CD14-positive monocyte (primary cell): Measurements from ENCODE around the gene PAPPA2. TPM values are rescaled to one million over a fixed set of nuclear protein-coding genes. Genes with fewer than 3 reads are reported as not detected.

Experiments used
- DNase-seq, 3 donors: peaks; one replicate each; pipeline ENCODE4 v3.0.0-alpha.2; 2011 to 2022
- H2AFZ ChIP-seq: 2 replicates; pipeline ENCODE4 v1.6.0; 2012; ENCODE audit warnings: mild to moderate bottlenecking, low read depth, low read length, inconsistent platforms; ENCODE audit not compliant: insufficient read depth, poor library complexity, severe bottlenecking
- H3K27ac ChIP-seq, 2 donors: 1 replicate in 1 of 2; 2 replicates in 1 of 2; pipeline ENCODE4 v1.5.1; 2012 to 2013; ENCODE audit warnings: low read length in 2 of 2, control low read depth in 1 of 2, inconsistent platforms in 1 of 2, low read depth in 1 of 2, mild to moderate bottlenecking in 1 of 2
- H3K27me3 ChIP-seq, 2 donors: one replicate each; pipeline versions ENCODE4 v1.6.0 to v1.6.1; 2011 to 2013; ENCODE audit warnings: low read length in 2 of 2; ENCODE audit not compliant: control insufficient read depth in 2 of 2, insufficient read depth in 2 of 2
- H3K36me3 ChIP-seq, 2 donors: replicated peaks in 1 of 2; 1 replicate in 1 of 2; 2 replicates in 1 of 2; pipeline versions ENCODE4 v1.5.1 to v1.6.1; 2012 to 2013; ENCODE audit warnings: low read length in 2 of 2, control low read depth in 1 of 2, inconsistent platforms in 1 of 2, mild to moderate bottlenecking in 1 of 2; ENCODE audit not compliant: insufficient read depth in 2 of 2, control insufficient read depth in 1 of 2
- H3K4me1 ChIP-seq, 2 donors: 1 replicate in 1 of 2; 2 replicates in 1 of 2; pipeline versions ENCODE4 v1.5.1 to v1.6.1; 2012 to 2013; ENCODE audit warnings: low read length in 2 of 2, control low read depth in 1 of 2, inconsistent platforms in 1 of 2, mild to moderate bottlenecking in 1 of 2, moderate library complexity in 1 of 2; ENCODE audit not compliant: insufficient read depth in 2 of 2, control insufficient read depth in 1 of 2
- H3K4me2 ChIP-seq: replicated peaks from 2 replicates; pipeline ENCODE3; 2012; ENCODE audit warnings: low read length, moderate library complexity, mild to moderate bottlenecking; ENCODE audit not compliant: poor library complexity, severe bottlenecking; ENCODE audit errors: extremely low read depth
- H3K4me3 ChIP-seq, 3 experiments: fragments of 200-600 bp in 1 of 3; sonication (generic) in 1 of 3; replicated peaks in 1 of 3; 1 replicate in 2 of 3; 2 replicates in 1 of 3; pipeline ENCODE4 v1.5.1; 2011 to 2013; ENCODE audit warnings: low read length in 3 of 3, mild to moderate bottlenecking in 3 of 3, control low read depth in 2 of 3, low read depth in 2 of 3, inconsistent platforms in 1 of 3, moderate library complexity in 1 of 3
- H3K79me2 ChIP-seq: 2 replicates; pipeline ENCODE4 v1.6.0; 2012; ENCODE audit warnings: mild to moderate bottlenecking, control low read depth, inconsistent platforms, low read length, moderate library complexity; ENCODE audit not compliant: insufficient read depth
- H3K9ac ChIP-seq: 2 replicates; pipeline ENCODE4 v1.6.0; 2017; ENCODE audit warnings: low read length, mild to moderate bottlenecking; ENCODE audit not compliant: insufficient read depth, poor library complexity, severe bottlenecking
- H3K9me3 ChIP-seq, 2 donors: replicated peaks in 1 of 2; 1 replicate in 1 of 2; 2 replicates in 1 of 2; pipeline versions ENCODE4 v1.5.1 to v1.6.1; 2012 to 2013; ENCODE audit warnings: low read length in 2 of 2, control low read depth in 1 of 2; ENCODE audit not compliant: control insufficient read depth in 1 of 2, insufficient read depth in 1 of 2
- H4K20me1 ChIP-seq: 2 replicates; pipeline ENCODE4 v1.6.0; 2012; ENCODE audit warnings: mild to moderate bottlenecking, low read length, control low read depth, moderate library complexity; ENCODE audit not compliant: insufficient read depth
- H3K27ac Mint-ChIP-seq, 7 donors: one replicate each; pipeline ENCODE4 v1.8.0; 2020; ENCODE audit warnings: mild to moderate bottlenecking in 7 of 7, mixed read lengths in 7 of 7, moderate library complexity in 6 of 7, inconsistent platforms in 2 of 7
- H3K27me3 Mint-ChIP-seq, 3 donors: one replicate each; pipeline ENCODE4 v1.8.0; 2021 to 2022; ENCODE audit warnings: low read depth in 3 of 3, mild to moderate bottlenecking in 3 of 3, mixed read lengths in 3 of 3, moderate library complexity in 3 of 3, inconsistent platforms in 1 of 3
- H3K36me3 Mint-ChIP-seq, 2 donors: one replicate each; pipeline ENCODE4 v1.8.0; 2020; ENCODE audit warnings: mixed read lengths in 2 of 2, inconsistent platforms in 1 of 2, mild to moderate bottlenecking in 1 of 2
- H3K4me1 Mint-ChIP-seq: one replicate; pipeline ENCODE4 v1.8.0; 2020; ENCODE audit warnings: mild to moderate bottlenecking, mixed read lengths
- H3K4me3 Mint-ChIP-seq, 2 donors: one replicate each; pipeline ENCODE4 v1.8.0; 2020; ENCODE audit warnings: mild to moderate bottlenecking in 2 of 2, mixed read lengths in 2 of 2, moderate library complexity in 1 of 2
- H3K9me3 Mint-ChIP-seq, 7 donors: one replicate each; pipeline ENCODE4 v1.8.0; 2020 to 2022; ENCODE audit warnings: mixed read lengths in 7 of 7, mild to moderate bottlenecking in 6 of 7, moderate library complexity in 6 of 7, inconsistent platforms in 2 of 7
- CTCF ChIP-seq: fragments of 200-600 bp; IDR thresholded peaks from one replicate; pipeline ENCODE4 v1.8.0; 2022; ENCODE audit warnings: antibody characterized with exemption, mild to moderate bottlenecking
- WGBS: methylation state at CpG from one replicate; pipeline ENCODE4 v1.1.5; 2013; ENCODE audit warnings: missing lambda C conversion rate; ENCODE audit not compliant: insufficient coverage; 5-methylcytosine and 5-hydroxymethylcytosine counted together
- intact Hi-C, 2 donors: fragments of 100-400 bp; cut with micrococcal nuclease; formaldehyde crosslinking; loops; one replicate each; pipeline versions ENCODE4 v1.15.0 to v1.15.1; 2023
- polyA plus RNA-seq, 3 donors: library from polyadenylated mRNA; depleted of rRNA in 1 of 3; unstranded in 2 of 3; stranded (reverse) in 1 of 3; fragments of 300-500 nt in 2 of 3; fragments of >200 nt in 1 of 3; fragmentation: Illumina TruSeq in 2 of 3; gene quantifications; 1 replicate in 2 of 3; 2 replicates in 1 of 3; pipeline ENCODE4 v1.2.3, GENCODE V29; 2012 to 2021

Gene PAPPA2
- polyA plus RNA-seq, 3 donors: not detected

- Histone ChIP-seq H3K79me2 (no peaks in the 10 kb centered on the region), H3K4me3 (no peak overlapping the region), H4K20me1 (no peaks in the 10 kb centered on the region), H2AFZ (no peak overlapping the region), H3K27me3 (no peaks in the 10 kb centered on the region), H3K36me3 (no peaks in the 10 kb centered on the region), H3K4me2 (no peak overlapping the region), H3K4me1 (no peaks in the 10 kb centered on the region), H3K27ac (no peak overlapping the region), H3K9me3 (no peaks in the 10 kb centered on the region), H3K9ac (no peak overlapping the region)
- H3K4me1 Mint-ChIP-seq: no peaks in the 10 kb centered on the region
- peaks cover 0 to 3% (median 2%) of the 10 kb centered on the region in 7 donors for H3K9me3 Mint-ChIP-seq
- no peak overlapping the region for H3K4me3 Mint-ChIP-seq
- no peak for DNase-seq
- intact Hi-C loops: no loop called here
- no peak overlapping the region for H3K27ac Mint-ChIP-seq
- no CpG with 5 or more reads among the region's 3 CpGs for WGBS
- H3K27me3 Mint-ChIP-seq: peaks cover 0 to 1% (median 0%) of the 10 kb centered on the region in 3 donors
- no peaks in the 10 kb centered on the region for H3K36me3 Mint-ChIP-seq
- no peak for TF ChIP-seq CTCF
These were observed 353.3 kb downstream of the PAPPA2 start for GRCh38 chr1:176816232-176816631.

GRCh38 chr1:176820391-176821031 is 357.5 kb downstream of the PAPPA2 start:
- Histone ChIP-seq H3K9ac (no peak overlapping the region), H3K79me2 (no peaks in the 10 kb centered on the region), H3K36me3 (no peaks in the 10 kb centered on the region), H4K20me1 (no peaks in the 10 kb centered on the region), H3K27me3 (no peaks in the 10 kb centered on the region), H3K27ac (no peak overlapping the region), H3K4me1 (no peaks in the 10 kb centered on the region), H2AFZ (no peak overlapping the region), H3K4me2 (no peak overlapping the region), H3K4me3 (no peak overlapping the region), H3K9me3 (no peaks in the 10 kb centered on the region)
- H3K4me1 Mint-ChIP-seq: no peaks in the 10 kb centered on the region
- no peaks in the 10 kb centered on the region for H3K36me3 Mint-ChIP-seq
- WGBS: 95% methylated on average over 3 of the region's 5 CpGs
- no peak for TF ChIP-seq CTCF
- no peak overlapping the region for H3K4me3 Mint-ChIP-seq
- DNase-seq: no peak
- H3K27me3 Mint-ChIP-seq: no peaks in the 10 kb centered on the region
- H3K9me3 Mint-ChIP-seq: peaks cover 0 to 3% (median 0%) of the 10 kb centered on the region in 7 donors
- no peak overlapping the region for H3K27ac Mint-ChIP-seq
- intact Hi-C loops: no loop called here
